Measurements from ENCODE around the gene ELP4.

- peak in 11 of 12 donors; percentile 12 to 46 (median 30) for TF ChIP-seq CTCF (IDR thresholded peaks at IDR 0.05)
- TF ChIP-seq POLR2A (IDR thresholded peaks at IDR 0.05), result no peak
Measured at GRCh38 chr11:31487848-31488247, 21.7 kb upstream of the ELP4 start.
